AG04450 (cell line): ENCODE data around the gene ADORA1. TPM values are rescaled to one million over a fixed set of nuclear protein-coding genes. Genes with fewer than 3 reads are reported as not detected.

Experiments used
- CTCF ChIA-PET: fragments of 300-600, 350-600 bp; formaldehyde crosslinking; extraction: SDS; loops from one replicate; lab custom pipeline; 2022; ENCODE audit warnings: antibody characterized with exemption, inconsistent platforms; lab: Charles Lee
- POLR2A ChIA-PET: fragments of 350-600 bp; formaldehyde crosslinking; extraction: SDS; loops from one replicate; lab custom pipeline; 2021; ENCODE audit warnings: antibody characterized with exemption, inconsistent platforms; lab: Yijun Ruan, JAX
- DNase-seq: peaks from one replicate; pipeline ENCODE4 v3.0.0-alpha.2; 2011; ENCODE audit warnings: low read depth, low spot score
- H3K27ac ChIP-seq: one replicate; pipeline ENCODE4 v1.5.1; 2012; ENCODE audit warnings: low read depth, low read length, control low read depth
- H3K27me3 ChIP-seq: one replicate; pipeline ENCODE4 v1.6.0; 2012; ENCODE audit warnings: low read length; ENCODE audit not compliant: control insufficient read depth, insufficient read depth
- H3K4me3 ChIP-seq: 2 replicates; pipeline ENCODE4 v1.5.1; 2011; ENCODE audit warnings: mild to moderate bottlenecking, low read depth, low read length, control low read depth
- H3K9me3 ChIP-seq: 2 replicates; pipeline ENCODE4 v1.5.1; 2012; ENCODE audit warnings: low read length; ENCODE audit not compliant: control insufficient read depth, insufficient read depth
- polyA minus RNA-seq: library from RNA; depleted of rRNA, polyadenylated mRNA; stranded (reverse); fragments of >200 nt; gene quantifications from 2 replicates; pipeline ENCODE4 v1.2.3, GENCODE V29; 2011; rRNA and poly(A)+ RNA removed
- polyA plus RNA-seq: library from polyadenylated mRNA; depleted of rRNA; stranded (reverse); fragments of >200 nt; gene quantifications from 2 replicates; pipeline ENCODE4 v1.2.3, GENCODE V29; 2011; rRNA removed
- TF ChIP-seq, protein P1 (sequence below): IDR thresholded peaks from 2 replicates; pipeline ENCODE4 v1.5.1; 2011; ENCODE audit warnings: low read depth, low read length, control low read depth, inconsistent platforms

The ADORA1 gene
- polyA plus RNA-seq, result 1.7 and 2.1 TPM in 2 replicates
- polyA minus RNA-seq, result 1.6 and 2.5 TPM in 2 replicates

DNA sequence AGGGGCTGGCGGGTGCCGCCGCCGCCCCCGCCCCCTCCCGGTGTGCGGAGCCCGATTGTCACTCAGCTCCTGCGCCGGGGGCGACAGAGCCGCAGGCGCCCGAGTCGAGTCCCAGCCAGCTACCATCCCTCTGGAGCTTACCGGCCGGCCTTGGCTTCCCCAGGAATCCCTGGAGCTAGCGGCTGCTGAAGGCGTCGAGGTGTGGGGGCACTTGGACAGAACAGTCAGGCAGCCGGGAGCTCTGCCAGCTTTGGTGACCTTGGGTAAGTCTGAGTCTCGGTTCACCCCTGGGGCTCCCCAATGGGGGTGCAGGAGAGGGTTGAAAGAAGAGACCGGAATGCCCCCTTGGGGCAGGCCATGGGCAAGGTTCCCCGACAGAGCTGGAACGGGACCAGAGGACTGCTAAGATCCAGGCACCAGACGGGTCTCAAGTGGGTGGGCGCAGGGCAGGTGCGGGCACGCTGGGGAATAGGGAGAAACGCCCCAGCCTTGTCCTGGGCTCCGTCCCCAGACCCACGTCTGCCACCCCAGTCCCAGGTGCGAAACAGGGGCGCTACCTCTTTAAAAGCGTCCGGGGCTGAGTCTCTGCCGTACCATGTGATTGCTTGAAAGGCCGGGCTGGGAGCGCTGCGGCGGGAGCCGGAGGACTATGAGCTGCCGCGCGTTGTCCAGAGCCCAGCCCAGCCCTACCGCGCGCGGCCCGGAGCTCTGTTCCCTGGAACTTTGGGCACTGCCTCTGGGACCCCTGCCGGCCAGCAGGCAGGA, at the start of gene ADORA1:
Gene ADORA1, plus strand, starts transcription at position 61 of the 765 bp plus-strand sequence. CDS start 1,116 bp downstream, outside the sequence.
- ChIA-PET CTCF (interaction anchor here (0.8 to 3.5 kb wide), 12 partner anchors 10 to 145 kb away, joined by 3 to 24 read pairs (median 6); no protein-coding TSS in a partner anchor), POLR2A (interaction anchor here (0.6 to 1.1 kb wide), 3 partner anchors 88 to 121 kb away, joined by 3 to 5 read pairs (median 3); partner anchors contain the start of gene TMEM183A)
- Histone ChIP-seq H3K27ac (no peak within 1 kb of the TSS), H3K9me3 (no peaks in the 10 kb centered on the region; the same call in 1 of the 2 replicates), H3K27me3 (peaks cover 57% of the 10 kb centered on the region), H3K4me3 (peak within 1 kb of the TSS; percentile 55)
- DNase-seq, result no peak
- TF ChIP-seq, protein P1, sequence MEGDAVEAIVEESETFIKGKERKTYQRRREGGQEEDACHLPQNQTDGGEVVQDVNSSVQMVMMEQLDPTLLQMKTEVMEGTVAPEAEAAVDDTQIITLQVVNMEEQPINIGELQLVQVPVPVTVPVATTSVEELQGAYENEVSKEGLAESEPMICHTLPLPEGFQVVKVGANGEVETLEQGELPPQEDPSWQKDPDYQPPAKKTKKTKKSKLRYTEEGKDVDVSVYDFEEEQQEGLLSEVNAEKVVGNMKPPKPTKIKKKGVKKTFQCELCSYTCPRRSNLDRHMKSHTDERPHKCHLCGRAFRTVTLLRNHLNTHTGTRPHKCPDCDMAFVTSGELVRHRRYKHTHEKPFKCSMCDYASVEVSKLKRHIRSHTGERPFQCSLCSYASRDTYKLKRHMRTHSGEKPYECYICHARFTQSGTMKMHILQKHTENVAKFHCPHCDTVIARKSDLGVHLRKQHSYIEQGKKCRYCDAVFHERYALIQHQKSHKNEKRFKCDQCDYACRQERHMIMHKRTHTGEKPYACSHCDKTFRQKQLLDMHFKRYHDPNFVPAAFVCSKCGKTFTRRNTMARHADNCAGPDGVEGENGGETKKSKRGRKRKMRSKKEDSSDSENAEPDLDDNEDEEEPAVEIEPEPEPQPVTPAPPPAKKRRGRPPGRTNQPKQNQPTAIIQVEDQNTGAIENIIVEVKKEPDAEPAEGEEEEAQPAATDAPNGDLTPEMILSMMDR, result 0 out of 2 replicates have a peak, but pooled peaks have one; percentile 3

DNA sequence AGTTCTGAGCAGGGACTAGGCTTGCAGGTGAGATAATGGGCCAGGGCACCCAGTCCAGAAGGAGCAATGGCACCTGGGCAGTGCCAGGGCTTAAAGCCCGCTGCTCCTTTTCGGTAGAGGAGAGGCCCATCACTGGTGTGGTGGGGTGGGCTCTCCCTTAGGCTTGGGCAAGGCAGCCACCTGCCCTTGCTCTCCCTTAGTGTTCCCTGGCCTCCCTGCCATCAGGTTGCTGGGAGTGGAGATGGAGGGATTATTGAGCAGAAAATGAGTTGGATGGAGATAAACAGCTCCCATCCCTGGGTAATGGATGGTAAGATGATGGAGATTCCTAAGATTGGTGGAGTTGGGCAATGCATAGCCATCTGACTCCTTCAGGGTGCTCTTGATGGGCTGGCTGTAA, 49.6 kb upstream of the ADORA1 start:
- H3K27ac ChIP-seq, result no peak overlapping the region
- TF ChIP-seq, protein P1, result no peak
- CTCF ChIA-PET, result interaction anchor here (1.4 kb wide), 1 partner anchor 189 kb away, joined by 5 read pairs; no protein-coding TSS in a partner anchor
- POLR2A ChIA-PET, result no interaction called here
- H3K4me3 ChIP-seq, result no peak overlapping the region
- H3K9me3 ChIP-seq, result no peaks in the 10 kb centered on the region
- DNase-seq, result no peak
- H3K27me3 ChIP-seq, result peaks cover 69% of the 10 kb centered on the region

DNA sequence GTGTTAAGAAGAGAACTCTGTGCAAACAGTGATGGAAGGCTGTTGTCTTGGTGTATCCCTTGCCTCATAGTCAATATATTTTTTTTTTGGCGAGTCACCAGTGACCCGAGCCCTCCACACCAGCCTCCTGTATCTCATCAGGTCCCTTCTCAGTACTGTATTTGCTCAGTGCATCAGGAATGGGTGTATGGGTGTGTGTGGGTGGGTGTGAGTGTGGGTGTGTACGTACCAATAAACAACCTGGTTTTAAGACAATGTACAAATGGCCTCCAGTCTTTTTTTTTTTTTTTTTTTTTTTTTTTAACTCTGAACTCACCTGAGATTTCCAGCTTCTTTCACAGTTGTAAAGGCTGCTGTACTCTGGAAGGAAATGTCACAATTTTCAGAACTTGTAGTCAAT, 49.0 kb upstream of the ADORA1 start:
- Histone ChIP-seq H3K9me3 (no peaks in the 10 kb centered on the region), H3K27me3 (peaks cover 68% of the 10 kb centered on the region), H3K27ac (no peak overlapping the region), H3K4me3 (no peak overlapping the region)
- no peak for DNase-seq
- CTCF ChIA-PET, result no interaction called here
- POLR2A ChIA-PET, result no interaction called here
- TF ChIP-seq, protein P1, result no peak

DNA sequence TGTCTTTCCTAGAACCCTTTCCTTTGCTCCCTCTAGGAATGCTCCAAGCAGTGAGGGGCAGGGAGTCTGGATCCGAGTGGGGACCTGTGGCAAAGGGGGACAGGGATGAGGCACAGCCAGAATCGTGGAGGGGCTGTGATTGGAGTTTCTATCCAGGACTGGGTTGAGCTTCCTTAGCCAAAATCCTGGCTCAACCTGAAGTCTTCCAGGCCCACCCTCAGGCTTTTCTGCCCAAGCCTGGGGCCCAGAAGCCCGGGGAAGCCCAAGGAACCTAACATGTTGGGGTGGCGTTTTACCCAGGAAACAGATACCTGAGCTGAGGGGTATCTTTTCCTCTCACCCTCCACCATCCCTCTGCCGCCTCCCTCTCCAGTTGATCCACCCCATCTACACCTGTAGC, 47.1 kb upstream of the ADORA1 start:
- ChIA-PET CTCF (no interaction called here), POLR2A (no interaction called here)
- H3K4me3 ChIP-seq, result no peak overlapping the region
- H3K27me3 ChIP-seq, result peaks cover 60% of the 10 kb centered on the region
- no peak for DNase-seq
- H3K9me3 ChIP-seq, result no peaks in the 10 kb centered on the region
- no peak overlapping the region for H3K27ac ChIP-seq
- TF ChIP-seq, protein P1, result no peak
